Osteoblast (primary cell): ENCODE results near the gene COX6A1. TPM values are rescaled to one million over a fixed set of nuclear protein-coding genes. Genes with fewer than 3 reads are reported as not detected.
A peak's percentile ranks its signal among the peaks of the same experiment; 100 is the strongest.

ENCODE experiments used
- DNase-seq: peaks from one replicate; pipeline ENCODE4 v3.0.0; 2011; ENCODE audit warnings: low spot score, mixed read lengths; ENCODE audit not compliant: insufficient read length; ENCODE audit errors: missing footprints
- H2AFZ ChIP-seq: 2 replicates; pipeline ENCODE4 v1.6.0; 2011; ENCODE audit warnings: mild to moderate bottlenecking, low read length
- H3K27ac ChIP-seq: 2 replicates; pipeline ENCODE4 v1.5.1; 2011; ENCODE audit warnings: mild to moderate bottlenecking, low read depth, low read length, moderate library complexity
- H3K27me3 ChIP-seq: 2 replicates; pipeline ENCODE4 v1.6.0; 2012; ENCODE audit warnings: mild to moderate bottlenecking, control low read depth, inconsistent platforms, low read length, moderate library complexity; ENCODE audit not compliant: insufficient read depth
- H3K36me3 ChIP-seq: 2 replicates; pipeline ENCODE4 v1.5.1; 2011; ENCODE audit warnings: mild to moderate bottlenecking, low read length, control low read depth, moderate library complexity; ENCODE audit not compliant: insufficient read depth
- H3K4me1 ChIP-seq: 2 replicates; pipeline ENCODE4 v1.5.1; 2011; ENCODE audit warnings: mild to moderate bottlenecking, low read length, control low read depth, moderate library complexity; ENCODE audit not compliant: insufficient read depth
- H3K4me2 ChIP-seq: 2 replicates; pipeline ENCODE4 v1.6.0; 2011; ENCODE audit warnings: mild to moderate bottlenecking, low read length; ENCODE audit not compliant: insufficient read depth
- H3K4me3 ChIP-seq: fragments of 200-600 bp; sonication (generic); 3 replicates; pipeline ENCODE4 v1.5.1; 2012; ENCODE audit warnings: mild to moderate bottlenecking, low read length, inconsistent platforms; ENCODE audit not compliant: insufficient read depth
- H3K79me2 ChIP-seq: 2 replicates; pipeline ENCODE4 v1.6.0; 2012; ENCODE audit warnings: mild to moderate bottlenecking, low read length, control low read depth, inconsistent platforms; ENCODE audit not compliant: insufficient read depth
- H3K9me3 ChIP-seq: 2 replicates; pipeline ENCODE4 v1.5.1; 2011; ENCODE audit warnings: low read depth, low read length, control low read depth
- H4K20me1 ChIP-seq: 2 replicates; pipeline ENCODE4 v1.6.0; 2012; ENCODE audit warnings: mild to moderate bottlenecking, low read length, control low read depth; ENCODE audit not compliant: insufficient read depth
- total RNA-seq: library from RNA; depleted of rRNA; stranded (reverse); fragments of >200 nt; gene quantifications from 2 replicates; pipeline ENCODE4 v1.2.3, GENCODE V29; 2012
- TF ChIP-seq, protein P1 (sequence below): IDR thresholded peaks from 2 replicates; pipeline ENCODE4 v1.5.1; 2011; ENCODE audit warnings: mild to moderate bottlenecking, low read depth, low read length, moderate library complexity; ENCODE audit errors: extremely low read depth

COX6A1 gene
- total RNA-seq, 1 donor, result 256 TPM

DNA sequence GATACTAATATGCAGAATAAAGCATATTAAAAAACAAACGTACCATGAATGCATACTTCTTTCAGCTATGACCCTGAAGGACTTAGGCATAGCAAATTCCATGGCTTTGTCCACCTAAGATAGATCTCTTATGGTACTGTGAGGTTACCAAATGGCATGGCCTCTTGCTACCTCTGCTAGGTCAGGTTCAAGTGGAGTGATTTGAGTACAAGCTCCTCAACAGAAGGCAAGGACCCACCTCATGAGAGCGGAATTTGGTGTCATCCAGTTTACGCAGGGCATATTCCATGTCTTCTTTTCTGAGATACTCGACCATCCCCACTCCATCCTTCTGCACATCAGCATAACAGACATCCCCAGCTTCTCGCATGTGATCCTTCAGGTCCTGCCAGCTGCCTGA, 25.8 kb downstream of the COX6A1 start:
- Histone ChIP-seq H3K36me3 (peaks cover 78% of the 10 kb centered on the region), H3K9me3 (no peaks in the 10 kb centered on the region), H3K4me3 (no peak overlapping the region), H3K79me2 (peaks cover 67% of the 10 kb centered on the region), H3K27me3 (no peaks in the 10 kb centered on the region), H3K27ac (no peak overlapping the region), H3K4me1 (peaks cover 4% of the 10 kb centered on the region), H4K20me1 (peaks cover 41% of the 10 kb centered on the region), H2AFZ (no peak overlapping the region), H3K4me2 (no peak overlapping the region)
- TF ChIP-seq, protein P1, sequence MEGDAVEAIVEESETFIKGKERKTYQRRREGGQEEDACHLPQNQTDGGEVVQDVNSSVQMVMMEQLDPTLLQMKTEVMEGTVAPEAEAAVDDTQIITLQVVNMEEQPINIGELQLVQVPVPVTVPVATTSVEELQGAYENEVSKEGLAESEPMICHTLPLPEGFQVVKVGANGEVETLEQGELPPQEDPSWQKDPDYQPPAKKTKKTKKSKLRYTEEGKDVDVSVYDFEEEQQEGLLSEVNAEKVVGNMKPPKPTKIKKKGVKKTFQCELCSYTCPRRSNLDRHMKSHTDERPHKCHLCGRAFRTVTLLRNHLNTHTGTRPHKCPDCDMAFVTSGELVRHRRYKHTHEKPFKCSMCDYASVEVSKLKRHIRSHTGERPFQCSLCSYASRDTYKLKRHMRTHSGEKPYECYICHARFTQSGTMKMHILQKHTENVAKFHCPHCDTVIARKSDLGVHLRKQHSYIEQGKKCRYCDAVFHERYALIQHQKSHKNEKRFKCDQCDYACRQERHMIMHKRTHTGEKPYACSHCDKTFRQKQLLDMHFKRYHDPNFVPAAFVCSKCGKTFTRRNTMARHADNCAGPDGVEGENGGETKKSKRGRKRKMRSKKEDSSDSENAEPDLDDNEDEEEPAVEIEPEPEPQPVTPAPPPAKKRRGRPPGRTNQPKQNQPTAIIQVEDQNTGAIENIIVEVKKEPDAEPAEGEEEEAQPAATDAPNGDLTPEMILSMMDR, result no peak
- no peak for DNase-seq

- peaks cover 44% of the 10 kb centered on the region for H4K20me1 ChIP-seq
Observed at GRCh38 chr12:120465756-120466155, 27.8 kb downstream of the COX6A1 start.

GRCh38 chr12:120466560-120467315, 28.8 kb downstream of the COX6A1 start:
- no peak overlapping the region for H3K27ac ChIP-seq
- peaks cover 10% of the 10 kb centered on the region for H3K4me1 ChIP-seq
- H3K27me3 ChIP-seq, result no peaks in the 10 kb centered on the region
- no peak overlapping the region for H2AFZ ChIP-seq
- H3K9me3 ChIP-seq, result no peaks in the 10 kb centered on the region
- TF ChIP-seq, protein P1, result peak; percentile 78
- peaks cover 44% of the 10 kb centered on the region for H4K20me1 ChIP-seq
- no peak overlapping the region for H3K4me2 ChIP-seq
- peaks cover 52% of the 10 kb centered on the region for H3K36me3 ChIP-seq
- no peak overlapping the region for H3K4me3 ChIP-seq
- peaks cover 84% of the 10 kb centered on the region for H3K79me2 ChIP-seq
- no peak for DNase-seq

More at GRCh38 chr12:120465756-120466155, 27.8 kb downstream of the COX6A1 start:
- Histone ChIP-seq H3K4me1 (peaks cover 10% of the 10 kb centered on the region), H3K4me3 (no peak overlapping the region), H3K79me2 (peaks cover 84% of the 10 kb centered on the region), H3K27ac (no peak overlapping the region), H3K4me2 (no peak overlapping the region), H3K27me3 (no peaks in the 10 kb centered on the region), H3K9me3 (no peaks in the 10 kb centered on the region), H3K36me3 (peaks cover 61% of the 10 kb centered on the region), H2AFZ (no peak overlapping the region)
- no peak for DNase-seq
- TF ChIP-seq, protein P1, result no peak

GRCh38 chr12:120467439-120467838, 29.5 kb downstream of the COX6A1 start:
- Histone ChIP-seq H3K79me2 (peaks cover 83% of the 10 kb centered on the region), H3K4me2 (peak overlapping the region; percentile 89), H4K20me1 (peaks cover 43% of the 10 kb centered on the region), H3K36me3 (peaks cover 45% of the 10 kb centered on the region), H2AFZ (no peak overlapping the region), H3K27me3 (no peaks in the 10 kb centered on the region), H3K4me3 (no peak overlapping the region), H3K27ac (no peak overlapping the region), H3K4me1 (peaks cover 10% of the 10 kb centered on the region), H3K9me3 (no peaks in the 10 kb centered on the region)
- TF ChIP-seq, protein P1, result no peak
- peak; percentile 37 for DNase-seq
